Stimulated activated CD4-positive, alpha-beta T cell treated with anti-CD3 and anti-CD28 coated beads, Interleukin-1b, Interleukin-23, amount 100 ng/mL, for 24 hours (primary cell): ENCODE results near the gene CNGA1.

Source experiments
- DNase-seq, 4 experiments: peaks; one replicate each; pipeline ENCODE4 v3.0.0-alpha.2; 2020; ENCODE audit warnings: low read depth in 4 of 4, low spot score in 1 of 4

CNGA1 gene

GRCh38 chr4:48016141-48017107, at the start of gene CNGA1, which contains the start of gene NIPAL1:
Gene CNGA1, minus strand, starts transcription at chr4:48016681. Its CDS starts 63,992 bp downstream, at chr4:47952689.
Gene NIPAL1, plus strand, starts transcription at chr4:48016772. Its CDS starts 68 bp downstream, at chr4:48016840.
- DNase-seq = peak; percentile 36 to 75 (median 57)

GRCh38 chr4:48065587-48066052, 49.1 kb upstream of the CNGA1 start:
- no peak for DNase-seq

- DNase-seq = no peak
Measured at GRCh38 chr4:48064349-48064748, 47.9 kb upstream of the CNGA1 start.

GRCh38 chr4:48058617-48059530, 42.4 kb upstream of the CNGA1 start:
- no peak for DNase-seq

- DNase-seq = no peak
Measured at GRCh38 chr4:48051078-48051477, 34.6 kb upstream of the CNGA1 start.

- no peak for DNase-seq
Measured at GRCh38 chr4:48049483-48049882, 33.0 kb upstream of the CNGA1 start.

- no peak for DNase-seq
Measured at GRCh38 chr4:48047896-48048295, 31.4 kb upstream of the CNGA1 start.

GRCh38 chr4:48047421-48047844, 31.0 kb upstream of the CNGA1 start:
- DNase-seq = peak in 3 of 4 experiments; percentile 42 to 71 (median 52)

- DNase-seq = no peak
Measured at GRCh38 chr4:48046059-48046458, 29.6 kb upstream of the CNGA1 start.

- no peak for DNase-seq
Measured at GRCh38 chr4:48044298-48044697, 27.8 kb upstream of the CNGA1 start.

- no peak for DNase-seq
Measured at GRCh38 chr4:48043504-48043903, 27.0 kb upstream of the CNGA1 start.

- DNase-seq = no peak
Measured at GRCh38 chr4:48042979-48043461, 26.5 kb upstream of the CNGA1 start.

GRCh38 chr4:48041535-48042137, 25.2 kb upstream of the CNGA1 start:
- peak in 2 of 4 experiments; percentile 16 to 41 for DNase-seq

GRCh38 chr4:48039561-48039960, 23.1 kb upstream of the CNGA1 start:
- no peak for DNase-seq

- no peak for DNase-seq
Measured at GRCh38 chr4:48038666-48039065, 22.2 kb upstream of the CNGA1 start.

GRCh38 chr4:48037117-48037462, 20.6 kb upstream of the CNGA1 start:
- no peak for DNase-seq

- DNase-seq = no peak
Measured at GRCh38 chr4:48035952-48036351, 19.5 kb upstream of the CNGA1 start.

GRCh38 chr4:48033825-48034413, 17.4 kb upstream of the CNGA1 start:
- peak in 3 of 4 experiments; percentile 29 to 45 (median 39) for DNase-seq

- no peak for DNase-seq
Measured at GRCh38 chr4:48033412-48033811, 16.9 kb upstream of the CNGA1 start.

- no peak for DNase-seq
Measured at GRCh38 chr4:48032721-48033120, 16.2 kb upstream of the CNGA1 start.
